Erythroblast (primary cell): ENCODE measurements around the gene RC3H1.

Source experiments
- GATA1 ChIP-seq: IDR thresholded peaks from 2 replicates; pipeline ENCODE4 v1.6.1; 2011; ENCODE audit warnings: low read depth, mild to moderate bottlenecking, control low read depth, low read length, moderate library complexity
- POLR2A ChIP-seq: IDR thresholded peaks from 2 replicates; pipeline ENCODE4 v1.6.1; 2011; ENCODE audit warnings: mild to moderate bottlenecking, low read length

GRCh38 chr1:173913111-173913510, 109.0 kb downstream of the RC3H1 start:
- TF ChIP-seq POLR2A (no peak), GATA1 (no peak)
